Ovary (tissue), 3 donors: ENCODE results near the gene SRSF12.

Experiments
- CTCF ChIP-seq, 3 donors: fragments of 450-650 bp in 2 of 3; fragments of 200-600 bp in 1 of 3; IDR thresholded peaks; one replicate each; pipeline versions ENCODE4 v1.5.1 to v1.8.0; 2016 to 2022; ENCODE audit warnings: antibody characterized with exemption in 3 of 3, mild to moderate bottlenecking in 1 of 3
- EP300 ChIP-seq: sonication (generic); formaldehyde crosslinking; IDR thresholded peaks from one replicate; pipeline ENCODE4 v1.6.1; 2017; ENCODE audit warnings: antibody characterized with exemption
- donor health status: DM: no; HTN: no; CAD: no.

GRCh38 chr6:89087881-89088280 is 30.0 kb downstream of the SRSF12 start:
- TF ChIP-seq CTCF (IDR thresholded peaks at IDR 0.05), result no peak
- TF ChIP-seq EP300, result no peak
